C4-2B (cell line): Measurements from ENCODE around the gene RXRA.

ENCODE experiments used
- ZFX ChIP-seq: fragments of 450-650 bp; IDR thresholded peaks from 2 replicates; pipeline ENCODE4 v1.6.1; 2017
- TF ChIP-seq, protein P1 (sequence below): fragments of 450-650 bp; conservative IDR thresholded peaks from 2 replicates; pipeline ENCODE4 v1.5.1; 2017; ENCODE audit warnings: mild to moderate bottlenecking

GRCh38 chr9:134380542-134381271 lies 54.5 kb downstream of the RXRA start:
- TF ChIP-seq, protein P1, sequence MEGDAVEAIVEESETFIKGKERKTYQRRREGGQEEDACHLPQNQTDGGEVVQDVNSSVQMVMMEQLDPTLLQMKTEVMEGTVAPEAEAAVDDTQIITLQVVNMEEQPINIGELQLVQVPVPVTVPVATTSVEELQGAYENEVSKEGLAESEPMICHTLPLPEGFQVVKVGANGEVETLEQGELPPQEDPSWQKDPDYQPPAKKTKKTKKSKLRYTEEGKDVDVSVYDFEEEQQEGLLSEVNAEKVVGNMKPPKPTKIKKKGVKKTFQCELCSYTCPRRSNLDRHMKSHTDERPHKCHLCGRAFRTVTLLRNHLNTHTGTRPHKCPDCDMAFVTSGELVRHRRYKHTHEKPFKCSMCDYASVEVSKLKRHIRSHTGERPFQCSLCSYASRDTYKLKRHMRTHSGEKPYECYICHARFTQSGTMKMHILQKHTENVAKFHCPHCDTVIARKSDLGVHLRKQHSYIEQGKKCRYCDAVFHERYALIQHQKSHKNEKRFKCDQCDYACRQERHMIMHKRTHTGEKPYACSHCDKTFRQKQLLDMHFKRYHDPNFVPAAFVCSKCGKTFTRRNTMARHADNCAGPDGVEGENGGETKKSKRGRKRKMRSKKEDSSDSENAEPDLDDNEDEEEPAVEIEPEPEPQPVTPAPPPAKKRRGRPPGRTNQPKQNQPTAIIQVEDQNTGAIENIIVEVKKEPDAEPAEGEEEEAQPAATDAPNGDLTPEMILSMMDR = no peak
- no peak for TF ChIP-seq ZFX
